IMR-90 (cell line): ENCODE measurements around the gene ADGRL4. TPM values are rescaled to one million over a fixed set of nuclear protein-coding genes. Genes with fewer than 3 reads are reported as not detected.

Experiments
- ATAC-seq: fragments of 200-7000 bp; cut with Tn5 transposase; 2 replicates; pipeline ENCODE4 v1.9.1; 2020; ENCODE audit warnings: low read depth, mild to moderate bottlenecking, moderate library complexity
- BruUV-seq: library from RNA; stranded (reverse); fragments of 400-500 nt; replicated peaks from 2 replicates; lab custom pipeline; 2021; lab: Mats Ljungman, UMichigan
- CTCF ChIA-PET: fragments of 300-600 bp; formaldehyde crosslinking; extraction: SDS; loops from one replicate; lab custom pipeline; 2021; ENCODE audit warnings: antibody characterized with exemption; lab: Yijun Ruan, JAX
- POLR2A ChIA-PET: fragments of 300-600 bp; sonication (Branson Sonifier 250); formaldehyde crosslinking; loops from one replicate; lab custom pipeline; 2022; ENCODE audit warnings: antibody characterized with exemption; ENCODE audit not compliant: unreplicated experiment; lab: Charles Lee
- DNase-seq: peaks from one replicate; pipeline ENCODE4 v3.0.0; 2013
- H2AFZ ChIP-seq: replicated peaks from 2 replicates; pipeline ENCODE3; 2013; ENCODE audit warnings: low read length, mild to moderate bottlenecking; ENCODE audit not compliant: poor library complexity
- H2AK5ac ChIP-seq: 2 replicates; pipeline ENCODE4 v1.6.1; 2013; ENCODE audit warnings: low read depth, low read length, inconsistent platforms
- H2AK9ac ChIP-seq: replicated peaks from 2 replicates; pipeline ENCODE3; 2013; ENCODE audit warnings: mild to moderate bottlenecking, low read depth, low read length, moderate library complexity; ENCODE audit not compliant: poor library complexity
- H2BK120ac ChIP-seq: 2 replicates; pipeline ENCODE4 v1.6.1; 2013; ENCODE audit warnings: low read depth, low read length, inconsistent platforms
- H2BK15ac ChIP-seq: 3 replicates; pipeline ENCODE4 v1.6.1; 2013; ENCODE audit warnings: low read depth, low read length, inconsistent platforms
- H2BK20ac ChIP-seq: 2 replicates; pipeline ENCODE4 v1.6.1; 2013; ENCODE audit warnings: low read depth, mild to moderate bottlenecking, inconsistent platforms, low read length, moderate library complexity
- H2BK5ac ChIP-seq: 2 replicates; pipeline ENCODE4 v1.6.1; 2013; ENCODE audit warnings: mild to moderate bottlenecking, low read depth, low read length, inconsistent platforms; ENCODE audit not compliant: poor library complexity, severe bottlenecking
- H3K14ac ChIP-seq: replicated peaks from 2 replicates; pipeline ENCODE4 v1.6.1; 2013; ENCODE audit warnings: low read depth, low read length, inconsistent platforms
- H3K18ac ChIP-seq: 2 replicates; pipeline ENCODE4 v1.6.1; 2013; ENCODE audit warnings: low read depth, low read length, control low read depth
- H3K23ac ChIP-seq: 2 replicates; pipeline ENCODE4 v1.6.1; 2013; ENCODE audit warnings: low read depth, low read length, inconsistent platforms
- H3K27ac ChIP-seq: 2 replicates; pipeline ENCODE4 v1.5.1; 2013; ENCODE audit warnings: mild to moderate bottlenecking, control low read depth, low read length; ENCODE audit not compliant: insufficient read depth
- H3K27me3 ChIP-seq: 2 replicates; pipeline ENCODE4 v1.6.1; 2013; ENCODE audit warnings: low read length; ENCODE audit not compliant: control insufficient read depth, insufficient read depth
- H3K36me3 ChIP-seq: 2 replicates; pipeline ENCODE4 v1.6.1; 2013; ENCODE audit warnings: low read length, mixed read lengths; ENCODE audit not compliant: control insufficient read depth, insufficient read depth
- H3K4ac ChIP-seq: 2 replicates; pipeline ENCODE4 v1.6.1; 2013; ENCODE audit warnings: low read depth, low read length, inconsistent platforms
- H3K4me1 ChIP-seq: 2 replicates; pipeline ENCODE4 v1.6.1; 2013; ENCODE audit warnings: low read length, mixed read lengths; ENCODE audit not compliant: control insufficient read depth, insufficient read depth
- H3K4me2 ChIP-seq: 2 replicates; pipeline ENCODE4 v1.6.1; 2013; ENCODE audit warnings: low read depth, mild to moderate bottlenecking, control low read depth, low read length, moderate library complexity
- H3K4me3 ChIP-seq: 2 replicates; pipeline ENCODE4 v1.5.1; 2013; ENCODE audit warnings: low read depth, mild to moderate bottlenecking, control low read depth, low read length, moderate library complexity; ENCODE audit not compliant: insufficient read depth
- H3K56ac ChIP-seq: 2 replicates; pipeline ENCODE4 v1.6.1; 2013; ENCODE audit warnings: low read length, inconsistent platforms; ENCODE audit not compliant: insufficient read depth; ENCODE audit errors: extremely low read depth
- H3K79me1 ChIP-seq, 2 experiments: 2 replicates each; pipeline ENCODE4 v1.6.1; 2013; ENCODE audit warnings: low read length in 2 of 2, inconsistent platforms in 1 of 2, low read depth in 1 of 2
- H3K9ac ChIP-seq: 2 replicates; pipeline ENCODE4 v1.6.1; 2013; ENCODE audit warnings: low read depth, low read length, control low read depth
- H3K9me1 ChIP-seq: 2 replicates; pipeline ENCODE4 v1.6.1; 2013; ENCODE audit warnings: low read length, inconsistent platforms; ENCODE audit not compliant: insufficient read depth
- H3K9me3 ChIP-seq: 2 replicates; pipeline ENCODE4 v1.6.1; 2013; ENCODE audit warnings: low read length; ENCODE audit not compliant: control insufficient read depth, insufficient read depth
- H4K20me1 ChIP-seq: 2 replicates; pipeline ENCODE4 v1.6.1; 2013; ENCODE audit warnings: low read length, inconsistent platforms; ENCODE audit not compliant: insufficient read depth
- H4K5ac ChIP-seq: 2 replicates; pipeline ENCODE4 v1.6.1; 2013; ENCODE audit warnings: mild to moderate bottlenecking, low read depth, low read length, control low read depth
- H4K8ac ChIP-seq, 2 experiments: 2 replicates each; pipeline ENCODE4 v1.6.1; 2013; ENCODE audit warnings: low read depth in 2 of 2, low read length in 2 of 2, control low read depth in 1 of 2, inconsistent platforms in 1 of 2
- H4K91ac ChIP-seq: 2 replicates; pipeline ENCODE4 v1.6.1; 2013; ENCODE audit warnings: low read depth, low read length, inconsistent platforms; ENCODE audit not compliant: insufficient read depth
- BHLHE40 ChIP-seq: fragments of 150-350 bp; IDR thresholded peaks from 2 replicates; pipeline ENCODE4 v1.6.1; 2016; ENCODE audit warnings: mild to moderate bottlenecking, low read depth, low read length
- CEBPB ChIP-seq: IDR thresholded peaks from 2 replicates; pipeline ENCODE4 v1.6.1; 2012; ENCODE audit warnings: low read depth, low read length, improper control_type of control experiment
- CHD1 ChIP-seq: IDR thresholded peaks from 2 replicates; pipeline ENCODE4 v1.6.1; 2012; ENCODE audit warnings: low read depth, low read length, improper control_type of control experiment
- ELK1 ChIP-seq: fragments of 150-350 bp; IDR thresholded peaks from 2 replicates; pipeline ENCODE4 v1.6.1; 2016; ENCODE audit warnings: low read depth, mild to moderate bottlenecking, low read length, moderate library complexity, borderline replicate concordance
- MAFK ChIP-seq: IDR thresholded peaks from 2 replicates; pipeline ENCODE4 v1.6.1; 2012; ENCODE audit warnings: low read depth, low read length, improper control_type of control experiment
- POLR2A ChIP-seq: IDR thresholded peaks from 2 replicates; pipeline ENCODE4 v1.6.1; 2012; ENCODE audit warnings: mild to moderate bottlenecking, low read depth, low read length
- SMC3 ChIP-seq: fragments of 150-350 bp; IDR thresholded peaks from 2 replicates; pipeline ENCODE4 v1.6.1; 2016; ENCODE audit warnings: low read depth, mild to moderate bottlenecking, antibody characterized with exemption, low read length, moderate library complexity
- WGBS, 2 experiments: methylation state at CpG; one replicate each; pipeline versions ENCODE4 v1.1.5 to v1.1.7; 2013; ENCODE audit warnings: missing lambda C conversion rate in 2 of 2; ENCODE audit not compliant: insufficient read length in 1 of 2; ENCODE audit errors: extremely low coverage in 2 of 2; 5-methylcytosine and 5-hydroxymethylcytosine counted together
- dilution Hi-C: fragments of 300-500 bp; cut with HindIII; formaldehyde crosslinking; loops from one replicate; pipeline ENCODE4 v1.14.3; 2018; ENCODE audit warnings: low sequenced_read_pairs; ENCODE audit not compliant: unreplicated experiment
- in situ Hi-C: fragments of 300-500 bp; cut with MboI; formaldehyde crosslinking; loops from 3 replicates; pipeline ENCODE4 v1.14.3; 2019; ENCODE audit warnings: low sequenced_read_pairs, inconsistent platforms, mixed read lengths
- intact Hi-C: fragments of 100-400 bp; cut with micrococcal nuclease; formaldehyde crosslinking; loops from 2 replicates; pipeline ENCODE4 v1.10.0; 2022
- polyA plus RNA-seq, 3 experiments: library from polyadenylated mRNA; depleted of rRNA; stranded (reverse); fragments of >200 nt; gene quantifications; 2 replicates each; pipeline ENCODE4 v1.2.3, GENCODE V29; 2012; ENCODE audit warnings: low replicate concordance in 1 of 3
- total RNA-seq: library from RNA; depleted of rRNA; stranded (reverse); fragments of >200 nt; gene quantifications from 2 replicates; pipeline ENCODE4 v1.2.3, GENCODE V29; 2012

ADGRL4 gene
- total and polyA plus RNA-seq, 2 of the 4 experiments (the other 2 are of a cell fraction), result 3.2 to 4.5 TPM

GRCh38 chr1:78919150-78919549 lies 87.4 kb downstream of the ADGRL4 start:
- H2BK120ac ChIP-seq, result no peak overlapping the region

More at GRCh38 chr1:78919150-78919549, 87.4 kb downstream of the ADGRL4 start:
- H3K27ac ChIP-seq, result no peak overlapping the region
- TF ChIP-seq ELK1 (no peak), CHD1 (no peak), CEBPB (no peak), BHLHE40 (no peak), SMC3 (no peak), MAFK (no peak), POLR2A (no peak)
- H2AK5ac ChIP-seq, result 0 out of 2 replicates have a peak overlapping the region, but pooled peaks have one; percentile 27
- ChIA-PET POLR2A (no interaction called here), CTCF (no interaction called here)
- no peak overlapping the region for H4K8ac ChIP-seq
- H4K20me1 ChIP-seq, result no peaks in the 10 kb centered on the region
- H3K9me3 ChIP-seq, result no peaks in the 10 kb centered on the region
- H3K27me3 ChIP-seq, result no peaks in the 10 kb centered on the region
- no peak overlapping the region for H3K23ac ChIP-seq
- WGBS, 2 experiments, result 83% methylated on average over 1 of the region's 3 CpGs; no CpG with 5 or more reads in 1 of the 2 experiments
- no peak overlapping the region for H2BK5ac ChIP-seq
- no peak for DNase-seq
- H3K4me2 ChIP-seq, result no peak overlapping the region
- H2AK9ac ChIP-seq, result no peak overlapping the region
- H4K5ac ChIP-seq, result peak overlapping the region; percentile 55; the same call in 1 of the 2 replicates
- peak overlapping the region; percentile 39; the same call in 1 of the 2 replicates for H2BK20ac ChIP-seq
- H3K9ac ChIP-seq, result no peak overlapping the region
- intact Hi-C loops, result no loop called here
- no peak overlapping the region for H4K91ac ChIP-seq
- H3K9me1 ChIP-seq, result no peaks in the 10 kb centered on the region
- H3K18ac ChIP-seq, result peak overlapping the region; percentile 67
- H3K4me1 ChIP-seq, result no peaks in the 10 kb centered on the region; the same call in 1 of the 2 replicates
- dilution Hi-C loops, result no loop called here
- BruUV-seq, result no TSS peak
- H3K4ac ChIP-seq, result peak overlapping the region; percentile 73
- no peak overlapping the region for H2BK15ac ChIP-seq
- H3K4me3 ChIP-seq, result no peak overlapping the region
- in situ Hi-C loops, result no loop called here
- H2AFZ ChIP-seq, result no peak overlapping the region
- H3K56ac ChIP-seq, result no peak overlapping the region
- no peaks in the 10 kb centered on the region for H3K36me3 ChIP-seq
- H3K79me1 ChIP-seq, result no peaks in the 10 kb centered on the region
- ATAC-seq, result no peak
- H3K14ac ChIP-seq, result no peak overlapping the region; the same call in 1 of the 2 replicates
